Hindlimb muscle (tissue), 1 donor: ENCODE results near the gene ZFYVE28. TPM values are rescaled to one million over a fixed set of nuclear protein-coding genes. Genes with fewer than 3 reads are reported as not detected.

Experiments used
- DNase-seq: peaks from one replicate; pipeline ENCODE4 v3.0.0-alpha.2; 2013
- polyA plus RNA-seq: library from polyadenylated mRNA; unstranded; fragments of 120-200 nt; gene quantifications from one replicate; pipeline ENCODE4 v1.2.1, GENCODE V29; 2013; ENCODE audit not compliant: insufficient read length

ZFYVE28 gene
- polyA plus RNA-seq, 1 donor, result 2.5 TPM

- DNase-seq, result no peak
These were observed 86.8 kb downstream of the ZFYVE28 start for GRCh38 chr4:2331519-2332200.

- no peak for DNase-seq
These were observed 87.4 kb downstream of the ZFYVE28 start for GRCh38 chr4:2331043-2331420.

GRCh38 chr4:2330091-2331042 lies 88.1 kb downstream of the ZFYVE28 start:
- no peak for DNase-seq

- no peak for DNase-seq
These were observed 90.9 kb downstream of the ZFYVE28 start for GRCh38 chr4:2327579-2327978.

GRCh38 chr4:2324891-2325290 lies 93.6 kb downstream of the ZFYVE28 start:
- no peak for DNase-seq

GRCh38 chr4:2322841-2323240 lies 95.6 kb downstream of the ZFYVE28 start:
- no peak for DNase-seq

GRCh38 chr4:2322227-2322626 lies 96.2 kb downstream of the ZFYVE28 start:
- no peak for DNase-seq

GRCh38 chr4:2321279-2322196 lies 96.9 kb downstream of the ZFYVE28 start:
- DNase-seq, result no peak

- DNase-seq, result no peak
These were observed 97.7 kb downstream of the ZFYVE28 start for GRCh38 chr4:2320746-2321145.

- no peak for DNase-seq
These were observed 98.3 kb downstream of the ZFYVE28 start for GRCh38 chr4:2320152-2320551.

- no peak for DNase-seq
These were observed 99.6 kb downstream of the ZFYVE28 start for GRCh38 chr4:2318885-2319284.

- no peak for DNase-seq
These were observed 100.0 kb downstream of the ZFYVE28 start for GRCh38 chr4:2318476-2318875.

- no peak for DNase-seq
These were observed 105.1 kb downstream of the ZFYVE28 start for GRCh38 chr4:2313366-2313765.

GRCh38 chr4:2306773-2307410 lies 111.6 kb downstream of the ZFYVE28 start:
- DNase-seq, result no peak

GRCh38 chr4:2305766-2306501 lies 112.5 kb downstream of the ZFYVE28 start:
- no peak for DNase-seq

GRCh38 chr4:2304877-2305561 lies 113.4 kb downstream of the ZFYVE28 start:
- no peak for DNase-seq

- DNase-seq, result no peak
These were observed 114.0 kb downstream of the ZFYVE28 start for GRCh38 chr4:2304321-2304876.

GRCh38 chr4:2303686-2304320 lies 114.6 kb downstream of the ZFYVE28 start:
- DNase-seq, result no peak

GRCh38 chr4:2303121-2303685 lies 115.2 kb downstream of the ZFYVE28 start:
- DNase-seq, result no peak
